PC-3 (cell line): ENCODE results near the gene ANKRD53. TPM values are rescaled to one million over a fixed set of nuclear protein-coding genes. Genes with fewer than 3 reads are reported as not detected.

Experiments
- ATAC-seq: fragments of 200-7000 bp; cut with Tn5 transposase; 2 replicates; pipeline ENCODE4 v1.9.1; 2020; ENCODE audit warnings: mild to moderate bottlenecking, moderate library complexity
- BruUV-seq: library from RNA; stranded (reverse); fragments of 400-500 nt; replicated peaks from 2 replicates; lab custom pipeline; 2021; lab: Mats Ljungman, UMichigan
- CTCF ChIA-PET: fragments of 300-600 bp; sonication (Branson Sonifier 250); formaldehyde crosslinking; loops from one replicate; lab custom pipeline; 2022; ENCODE audit warnings: antibody characterized with exemption; lab: Charles Lee
- POLR2A ChIA-PET: fragments of 300-600 bp; sonication (Branson Sonifier 250); formaldehyde crosslinking; loops from one replicate; lab custom pipeline; 2022; ENCODE audit warnings: antibody characterized with exemption; ENCODE audit not compliant: unreplicated experiment; lab: Charles Lee
- DNase-seq: peaks from one replicate; pipeline ENCODE4 v3.0.0-alpha.2; 2015
- H2AFZ ChIP-seq: fragments of 300-600 bp; sonication (generic); 2 replicates; pipeline ENCODE4 v1.6.0; 2016; ENCODE audit warnings: antibody characterized with exemption, low read length
- H3F3A ChIP-seq: fragments of 300-600 bp; sonication (generic); one replicate; pipeline ENCODE4 v1.6.0; 2017; ENCODE audit warnings: antibody characterized with exemption, low read length, control low read depth, mild to moderate bottlenecking; ENCODE audit not compliant: unreplicated experiment
- H3K27ac ChIP-seq: fragments of 300-600 bp; sonication (generic); 2 replicates; pipeline ENCODE4 v1.5.1; 2016; ENCODE audit warnings: mild to moderate bottlenecking, low read length
- H3K27me3 ChIP-seq: fragments of 300-600 bp; sonication (generic); 2 replicates; pipeline ENCODE4 v1.6.1; 2016; ENCODE audit warnings: low read length, mixed read lengths
- H3K36me3 ChIP-seq: fragments of 300-600 bp; sonication (generic); 2 replicates; pipeline ENCODE4 v1.6.1; 2016; ENCODE audit warnings: low read depth, mixed run types, low read length, mixed read lengths
- H3K4me1 ChIP-seq: fragments of 300-600 bp; sonication (generic); 2 replicates; pipeline ENCODE4 v1.5.1; 2016; ENCODE audit warnings: low read length; ENCODE audit not compliant: insufficient read depth
- H3K4me2 ChIP-seq: fragments of 300-600 bp; sonication (generic); 2 replicates; pipeline ENCODE4 v1.6.0; 2016; ENCODE audit warnings: low read length
- H3K4me3 ChIP-seq: fragments of 300-600 bp; sonication (generic); 2 replicates; pipeline ENCODE4 v1.5.1; 2016; ENCODE audit warnings: mild to moderate bottlenecking, low read length, mixed read lengths
- H3K79me2 ChIP-seq: fragments of 300-600 bp; sonication (generic); 2 replicates; pipeline ENCODE4 v1.6.1; 2017; ENCODE audit warnings: low read length, mixed read lengths
- H3K9ac ChIP-seq: fragments of 300-600 bp; sonication (generic); 2 replicates; pipeline ENCODE4 v1.6.0; 2016; ENCODE audit warnings: mild to moderate bottlenecking, low read length
- H3K9me2 ChIP-seq: fragments of 300-600 bp; sonication (generic); replicated peaks from 2 replicates; pipeline ENCODE4 v1.6.1; 2016; ENCODE audit warnings: mixed run types, low read length, mixed read lengths
- H3K9me3 ChIP-seq: fragments of 300-600 bp; sonication (generic); 2 replicates; pipeline ENCODE4 v1.6.1; 2016; ENCODE audit warnings: low read length, mixed read lengths
- H4K20me1 ChIP-seq: fragments of 300-600 bp; sonication (generic); 2 replicates; pipeline ENCODE4 v1.6.1; 2016; ENCODE audit warnings: low read length, mixed read lengths
- CTCF ChIP-seq: fragments of 300-600 bp; sonication (generic); conservative IDR thresholded peaks from 2 replicates; pipeline ENCODE4 v1.5.1; 2017; ENCODE audit warnings: antibody characterized with exemption, low read depth, mild to moderate bottlenecking, low read length
- EZH2 ChIP-seq: fragments of 300-600 bp; sonication (generic); IDR thresholded peaks from one replicate; pipeline ENCODE4 v1.6.1; 2017; ENCODE audit warnings: antibody characterized with exemption, mild to moderate bottlenecking, low read length; ENCODE audit not compliant: unreplicated experiment
- EZH2phosphoT487 ChIP-seq: fragments of 300-600 bp; sonication (generic); IDR thresholded peaks from 2 replicates; pipeline ENCODE4 v1.6.1; 2018; ENCODE audit warnings: mild to moderate bottlenecking, antibody characterized with exemption, low read length, borderline replicate concordance
- intact Hi-C: fragments of 100-400 bp; cut with micrococcal nuclease; formaldehyde crosslinking; loops from 2 replicates; pipeline ENCODE4 v1.9.0; 2023
- total RNA-seq: library from RNA; depleted of rRNA; stranded (reverse); fragments of >200 nt; gene quantifications from 2 replicates; pipeline ENCODE4 v1.2.3, GENCODE V29; 2014

The ANKRD53 gene
- total RNA-seq, 1 experiment from 2014 or later, result not detected

- POLR2A ChIA-PET, result no interaction called here
- intact Hi-C loops, result no loop called here
Measured at GRCh38 chr2:70936979-70937811, 41.2 kb upstream of the ANKRD53 start.

GRCh38 chr2:70937866-70938585, 40.4 kb upstream of the ANKRD53 start:
- TF ChIP-seq CTCF (no peak), EZH2 (no peak), EZH2phosphoT487 (no peak)
- POLR2A ChIA-PET, result no interaction called here
- no peaks in the 10 kb centered on the region for H3K9me2 ChIP-seq

More at GRCh38 chr2:70936979-70937811, 41.2 kb upstream of the ANKRD53 start:
- CTCF ChIA-PET, result no interaction called here
- TF ChIP-seq EZH2phosphoT487 (no peak), CTCF (no peak), EZH2 (no peak)
- H3K27ac ChIP-seq, result no peak overlapping the region
- no peaks in the 10 kb centered on the region for H3F3A ChIP-seq
- DNase-seq (no peak), ATAC-seq (no peak)
- no peaks in the 10 kb centered on the region for H3K9me3 ChIP-seq
- H3K79me2 ChIP-seq, result no peaks in the 10 kb centered on the region
- H2AFZ ChIP-seq, result no peak overlapping the region
- H3K4me1 ChIP-seq, result no peaks in the 10 kb centered on the region
- no peaks in the 10 kb centered on the region for H3K9me2 ChIP-seq
- no peak overlapping the region for H3K9ac ChIP-seq
- H3K4me3 ChIP-seq, result no peak overlapping the region
- H4K20me1 ChIP-seq, result no peaks in the 10 kb centered on the region
- no peaks in the 10 kb centered on the region for H3K36me3 ChIP-seq
- H3K27me3 ChIP-seq, result no peaks in the 10 kb centered on the region
- H3K4me2 ChIP-seq, result no peak overlapping the region
- BruUV-seq, result no TSS peak

GRCh38 chr2:70938586-70938950, 39.9 kb upstream of the ANKRD53 start:
- H3K79me2 ChIP-seq, result no peaks in the 10 kb centered on the region
- no peaks in the 10 kb centered on the region for H3F3A ChIP-seq
- no peaks in the 10 kb centered on the region for H3K9me3 ChIP-seq
- CTCF ChIA-PET, result no interaction called here
- no peaks in the 10 kb centered on the region for H3K4me1 ChIP-seq
- TF ChIP-seq EZH2 (no peak), CTCF (no peak), EZH2phosphoT487 (no peak)
- H3K36me3 ChIP-seq, result no peaks in the 10 kb centered on the region
- intact Hi-C loops, result no loop called here
- no peaks in the 10 kb centered on the region for H3K9me2 ChIP-seq
- H3K9ac ChIP-seq, result no peak overlapping the region
- no peak overlapping the region for H2AFZ ChIP-seq
- H3K4me2 ChIP-seq, result no peak overlapping the region
- H3K27ac ChIP-seq, result no peak overlapping the region
- no peaks in the 10 kb centered on the region for H4K20me1 ChIP-seq
- H3K27me3 ChIP-seq, result no peaks in the 10 kb centered on the region
- no peak for DNase-seq
- POLR2A ChIA-PET, result no interaction called here
- BruUV-seq, result no TSS peak
- no peak for ATAC-seq
- no peak overlapping the region for H3K4me3 ChIP-seq

More at GRCh38 chr2:70937866-70938585, 40.4 kb upstream of the ANKRD53 start:
- Histone ChIP-seq H2AFZ (no peak overlapping the region), H3K79me2 (no peaks in the 10 kb centered on the region), H3F3A (no peaks in the 10 kb centered on the region), H3K9me3 (no peaks in the 10 kb centered on the region), H3K4me3 (no peak overlapping the region), H3K27ac (no peak overlapping the region), H3K9ac (no peak overlapping the region), H3K27me3 (no peaks in the 10 kb centered on the region), H4K20me1 (no peaks in the 10 kb centered on the region), H3K4me2 (no peak overlapping the region), H3K4me1 (no peaks in the 10 kb centered on the region), H3K36me3 (no peaks in the 10 kb centered on the region)
- CTCF ChIA-PET, result no interaction called here
- intact Hi-C loops, result no loop called here
- DNase-seq, result no peak
- ATAC-seq, result no peak
- no TSS peak for BruUV-seq
